Body of pancreas (tissue), 4 donors: ENCODE measurements around the gene MYL4.

Experiments used
- POLR2A ChIP-seq, 3 donors: fragments of 450-650 bp; IDR thresholded peaks; one replicate each; pipeline ENCODE4 v1.6.1; 2016; ENCODE audit warnings: antibody characterized with exemption in 3 of 3, mild to moderate bottlenecking in 2 of 3
- TF ChIP-seq, protein P1 (sequence below), 7 experiments: fragments of 450-650 bp in 4 of 7; fragments of 200-600 bp in 3 of 7; sonication (generic) in 3 of 7; IDR thresholded peaks; one replicate each; pipeline ENCODE4 v1.5.1; 2016 to 2019; ENCODE audit warnings: antibody characterized with exemption in 7 of 7

DNA sequence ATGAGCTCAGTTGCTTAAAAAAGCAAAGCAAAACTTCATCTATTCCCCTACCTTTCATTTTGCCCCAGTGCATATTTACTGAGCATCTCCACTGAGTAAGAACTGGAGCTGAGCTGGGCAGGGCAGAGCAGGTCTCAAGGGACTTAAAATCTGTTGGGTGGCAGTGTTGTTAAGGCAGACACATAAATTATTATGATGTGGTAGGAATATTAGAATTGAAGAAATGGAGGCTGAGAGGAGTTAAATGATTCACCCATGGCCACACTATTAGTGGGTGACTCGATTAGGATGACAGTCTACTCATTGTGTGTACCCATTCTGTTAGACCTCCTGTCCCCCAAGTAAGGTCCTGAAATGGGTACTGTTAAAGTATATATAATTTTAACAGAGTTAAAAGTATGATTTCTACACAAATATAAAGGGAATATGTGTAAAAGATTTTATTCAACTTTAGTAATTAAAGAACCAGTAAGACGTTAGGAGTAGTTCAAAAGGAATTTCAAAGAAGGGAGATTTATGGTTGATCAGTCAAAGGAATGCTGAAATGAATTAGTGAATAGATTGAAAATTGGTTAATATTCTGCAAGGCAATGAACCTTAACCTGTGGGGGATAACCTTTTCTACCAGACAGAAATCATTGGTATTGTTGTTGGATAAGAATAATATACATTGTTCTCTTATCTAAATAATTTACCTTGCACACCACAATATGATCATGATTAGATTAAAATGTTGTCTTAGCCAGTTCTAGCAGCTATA, 62.0 kb downstream of the MYL4 start:
- TF ChIP-seq, protein P1, sequence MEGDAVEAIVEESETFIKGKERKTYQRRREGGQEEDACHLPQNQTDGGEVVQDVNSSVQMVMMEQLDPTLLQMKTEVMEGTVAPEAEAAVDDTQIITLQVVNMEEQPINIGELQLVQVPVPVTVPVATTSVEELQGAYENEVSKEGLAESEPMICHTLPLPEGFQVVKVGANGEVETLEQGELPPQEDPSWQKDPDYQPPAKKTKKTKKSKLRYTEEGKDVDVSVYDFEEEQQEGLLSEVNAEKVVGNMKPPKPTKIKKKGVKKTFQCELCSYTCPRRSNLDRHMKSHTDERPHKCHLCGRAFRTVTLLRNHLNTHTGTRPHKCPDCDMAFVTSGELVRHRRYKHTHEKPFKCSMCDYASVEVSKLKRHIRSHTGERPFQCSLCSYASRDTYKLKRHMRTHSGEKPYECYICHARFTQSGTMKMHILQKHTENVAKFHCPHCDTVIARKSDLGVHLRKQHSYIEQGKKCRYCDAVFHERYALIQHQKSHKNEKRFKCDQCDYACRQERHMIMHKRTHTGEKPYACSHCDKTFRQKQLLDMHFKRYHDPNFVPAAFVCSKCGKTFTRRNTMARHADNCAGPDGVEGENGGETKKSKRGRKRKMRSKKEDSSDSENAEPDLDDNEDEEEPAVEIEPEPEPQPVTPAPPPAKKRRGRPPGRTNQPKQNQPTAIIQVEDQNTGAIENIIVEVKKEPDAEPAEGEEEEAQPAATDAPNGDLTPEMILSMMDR (IDR thresholded peaks at IDR 0.05): no peak
- no peak for TF ChIP-seq POLR2A (IDR thresholded peaks at IDR 0.05)
